HG02763 (cell line): Measurements from ENCODE around the gene DGKZ.

ENCODE experiments used
- ATAC-seq: cut with Tn5 transposase; IDR thresholded peaks from one replicate; pipeline ENCODE4 v1.9.1; 2021; ENCODE audit warnings: mild to moderate bottlenecking, moderate library complexity; ENCODE audit not compliant: unreplicated experiment

The DGKZ gene

DNA sequence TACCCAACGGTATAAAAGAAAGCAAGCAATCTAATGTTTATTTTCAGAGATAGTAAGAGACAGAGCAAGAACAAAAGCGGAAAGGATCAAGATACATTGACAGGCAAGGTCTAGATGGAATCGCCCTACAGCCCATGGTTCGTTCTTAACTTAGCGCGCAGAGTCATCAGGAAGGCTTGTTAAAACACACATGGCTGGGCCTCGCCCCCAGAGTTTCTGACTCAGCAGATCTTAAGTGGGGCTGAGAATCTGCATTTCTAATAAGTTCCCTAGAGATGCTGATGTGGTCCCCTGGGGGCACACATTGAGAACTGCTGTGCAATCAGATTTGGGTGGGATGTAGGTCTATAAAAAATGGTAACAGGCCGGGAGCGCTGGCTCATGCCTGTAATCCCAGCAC, 80.1 kb downstream of the DGKZ start:
- no peak for ATAC-seq

DNA sequence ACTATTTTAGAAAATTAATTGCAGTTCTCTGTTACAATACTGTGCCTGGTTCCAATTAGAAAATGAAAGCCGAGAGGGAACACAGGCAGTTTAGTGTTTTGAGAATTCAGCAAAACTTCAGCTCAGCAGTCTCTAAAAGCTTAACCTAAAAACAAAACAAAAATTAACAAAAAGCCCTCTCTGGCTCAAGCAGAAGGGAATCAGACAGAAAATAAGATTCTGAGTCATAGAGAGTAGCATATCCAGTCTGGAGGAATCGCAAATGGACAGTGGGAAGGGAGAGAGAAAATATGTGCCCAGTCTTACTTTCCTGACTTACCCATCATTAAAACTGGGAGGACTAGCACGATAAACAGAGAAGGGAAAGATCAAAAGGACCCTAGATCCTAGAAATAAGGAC, 82.5 kb downstream of the DGKZ start:
- no peak for ATAC-seq
